22Rv1 (cell line): ENCODE measurements around the gene SANBR.

Source experiments
- CTCF ChIP-seq: fragments of 450-650 bp; IDR thresholded peaks from 2 replicates; pipeline ENCODE4 v1.5.1; 2017; ENCODE audit warnings: mild to moderate bottlenecking
- ZFX ChIP-seq: fragments of 450-650 bp; IDR thresholded peaks from 2 replicates; pipeline ENCODE4 v1.6.1; 2017; ENCODE audit warnings: antibody characterized with exemption, borderline replicate concordance

GRCh38 chr2:61044636-61045035, 21.0 kb upstream of the SANBR start:
- TF ChIP-seq CTCF (no peak), ZFX (no peak)
